Psoas muscle (tissue), 8 donors: ENCODE measurements around the gene MIPEP. TPM values are rescaled to one million over a fixed set of nuclear protein-coding genes. Genes with fewer than 3 reads are reported as not detected.

Experiments used
- ATAC-seq, 4 donors: fragments of 200-7000 bp; cut with Tn5 transposase; one replicate each; pipeline ENCODE4 v1.9.1; 2020; ENCODE audit warnings: moderate library complexity in 3 of 4, mild to moderate bottlenecking in 2 of 4
- DNase-seq, 2 donors: peaks; one replicate each; pipeline ENCODE4 v3.0.0-alpha.2; 2020
- H3K27ac ChIP-seq: fragments of 200-600 bp; one replicate; pipeline ENCODE4 v1.8.0; 2022
- H3K27me3 ChIP-seq, 3 donors: fragments of 200-600 bp in 1 of 3; one replicate each; pipeline versions ENCODE4 v1.6.1 to v1.8.0; 2013 to 2022; ENCODE audit warnings: low read length in 2 of 3, mild to moderate bottlenecking in 2 of 3, moderate library complexity in 1 of 3; ENCODE audit not compliant: insufficient read depth in 3 of 3
- H3K36me3 ChIP-seq, 2 donors: fragments of 200-600 bp in 1 of 2; one replicate each; pipeline versions ENCODE4 v1.6.1 to v1.8.0; 2013 to 2022; ENCODE audit warnings: low read depth in 1 of 2, mild to moderate bottlenecking in 1 of 2, moderate library complexity in 1 of 2; ENCODE audit not compliant: insufficient read depth in 1 of 2
- H3K4me1 ChIP-seq: fragments of 200-600 bp; one replicate; pipeline ENCODE4 v1.8.0; 2022
- H3K4me3 ChIP-seq: fragments of 200-600 bp; one replicate; pipeline ENCODE4 v1.8.0; 2022; ENCODE audit warnings: mild to moderate bottlenecking
- H3K9me3 ChIP-seq: fragments of 200-600 bp; one replicate; pipeline ENCODE4 v1.8.0; 2022
- WGBS, 3 donors: extraction: QIAGEN DNeasy Blood & Tissue Kit; methylation state at CpG; one replicate each; pipeline versions ENCODE4 v1.1.6 to v1.1.7; 2013; 5-methylcytosine and 5-hydroxymethylcytosine counted together
- intact Hi-C, 2 donors: fragments of 100-400 bp; cut with DNase I; formaldehyde crosslinking; loops; one replicate each; pipeline versions ENCODE4 v1.11.0 to v1.14.2; 2022
- polyA plus RNA-seq, 3 donors: library from polyadenylated mRNA; stranded (reverse); fragments of 200-250 nt; gene quantifications; one replicate each; pipeline ENCODE4 v1.2.3, GENCODE V29; 2013
- total RNA-seq, 4 donors: library from RNA; stranded (reverse); fragmentation: NEBNext Ultra II Directional in 2 of 4; extraction: Animal tissue kit (Norgen Biotek cat#: 25700) in 2 of 4; gene quantifications; one replicate each; pipeline versions ENCODE4 v1.2.1 to v1.2.4, GENCODE V29; 2021 to 2023
- TF ChIP-seq, protein P1 (sequence below): fragments of 200-600 bp; IDR thresholded peaks from one replicate; pipeline ENCODE4 v1.8.0; 2022; ENCODE audit warnings: antibody characterized with exemption
- donor health status: healthy with polysubstance abuse.
- donor health status: DM: no; HTN: no; CAD: no; lungs with moderate emphysema.
- donor health status: Bipolar disorder and iron deficiency.
- donor health status: healthy.
- donor health status: DM: yes; HTN: yes; CAD: no.
- donor health status: DM: no; HTN: no; CAD: no.
- donor health status: DM: no; HTN: no; CAD: no.
- donor health status: DM: yes; HTN: yes; CAD: no.

MIPEP gene
- total and polyA plus RNA-seq, 7 donors, result 13.3 to 28.2 (median 17.0) TPM

- TF ChIP-seq, protein P1, sequence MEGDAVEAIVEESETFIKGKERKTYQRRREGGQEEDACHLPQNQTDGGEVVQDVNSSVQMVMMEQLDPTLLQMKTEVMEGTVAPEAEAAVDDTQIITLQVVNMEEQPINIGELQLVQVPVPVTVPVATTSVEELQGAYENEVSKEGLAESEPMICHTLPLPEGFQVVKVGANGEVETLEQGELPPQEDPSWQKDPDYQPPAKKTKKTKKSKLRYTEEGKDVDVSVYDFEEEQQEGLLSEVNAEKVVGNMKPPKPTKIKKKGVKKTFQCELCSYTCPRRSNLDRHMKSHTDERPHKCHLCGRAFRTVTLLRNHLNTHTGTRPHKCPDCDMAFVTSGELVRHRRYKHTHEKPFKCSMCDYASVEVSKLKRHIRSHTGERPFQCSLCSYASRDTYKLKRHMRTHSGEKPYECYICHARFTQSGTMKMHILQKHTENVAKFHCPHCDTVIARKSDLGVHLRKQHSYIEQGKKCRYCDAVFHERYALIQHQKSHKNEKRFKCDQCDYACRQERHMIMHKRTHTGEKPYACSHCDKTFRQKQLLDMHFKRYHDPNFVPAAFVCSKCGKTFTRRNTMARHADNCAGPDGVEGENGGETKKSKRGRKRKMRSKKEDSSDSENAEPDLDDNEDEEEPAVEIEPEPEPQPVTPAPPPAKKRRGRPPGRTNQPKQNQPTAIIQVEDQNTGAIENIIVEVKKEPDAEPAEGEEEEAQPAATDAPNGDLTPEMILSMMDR, result peak; percentile 5
- Histone ChIP-seq H3K4me1 (peaks cover 6% of the 10 kb centered on the region), H3K36me3 (no peaks in the 10 kb centered on the region), H3K27me3 (no peaks in the 10 kb centered on the region), H3K27ac (no peak overlapping the region), H3K9me3 (no peaks in the 10 kb centered on the region), H3K4me3 (no peak overlapping the region)
- intact Hi-C loops, result loop anchor here in 1 of 2 donors (10.0 kb wide), 1 partner anchor 243 kb away; no protein-coding TSS in a partner anchor
- WGBS, 3 donors, result 90 to 96% (median 94%) methylated on average over 3 of the region's 3 CpGs
- DNase-seq, result no peak
- ATAC-seq, result no peak
Measured at GRCh38 chr13:23707674-23708073, 181.5 kb downstream of the MIPEP start.

DNA sequence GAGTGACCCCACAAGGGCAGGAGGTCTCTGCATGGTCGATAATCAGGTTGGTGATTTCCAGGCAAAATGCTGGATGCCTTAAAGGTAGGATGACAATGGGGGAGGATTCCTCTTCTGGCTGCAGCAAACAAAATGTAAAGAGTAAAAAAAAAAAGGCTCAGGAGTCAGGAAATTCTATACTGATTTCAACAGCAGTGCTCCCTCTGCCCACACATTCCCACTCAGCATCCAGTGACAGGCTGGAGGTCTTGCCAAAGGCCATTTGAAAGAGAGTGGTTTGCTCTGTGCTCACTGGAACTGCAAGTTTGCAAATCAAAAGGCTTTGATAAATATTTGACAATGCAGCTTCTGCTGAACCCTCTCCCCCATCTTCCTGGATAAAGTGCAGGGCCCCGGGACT is 183.6 kb downstream of the MIPEP start:
- 79 to 88% (median 84%) methylated on average over 2 of the region's 2 CpGs for WGBS, 3 donors

DNA sequence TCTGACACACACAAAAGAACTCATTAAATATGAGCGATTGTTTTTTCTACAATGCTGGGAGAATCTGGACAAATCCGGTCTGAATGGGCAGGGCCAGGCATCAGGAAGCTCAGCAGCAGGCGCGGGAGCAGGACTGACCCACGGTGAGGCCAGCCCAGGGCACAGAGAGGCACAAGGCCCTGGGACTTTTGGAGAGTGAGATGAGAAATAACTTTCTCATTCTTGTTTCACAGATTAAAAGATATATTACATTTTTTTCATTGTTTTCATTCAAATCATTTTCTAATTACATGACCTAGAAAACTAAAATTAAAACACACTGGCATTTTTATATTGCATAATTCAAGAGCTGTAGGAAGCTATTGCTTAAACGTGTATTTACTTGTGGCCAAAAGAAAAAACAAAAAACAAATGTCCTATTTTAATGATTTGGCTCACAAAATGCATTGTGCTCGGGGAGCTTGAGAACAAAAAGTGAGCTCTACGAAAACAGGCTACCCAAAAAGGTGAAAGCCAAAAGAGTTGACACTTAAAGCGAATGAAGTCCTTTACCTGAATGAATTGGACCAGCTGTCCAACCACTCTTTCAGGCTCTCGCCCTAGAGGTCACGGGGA is 185.8 kb downstream of the MIPEP start:
- H3K9me3 ChIP-seq, result no peaks in the 10 kb centered on the region
- DNase-seq (no peak), ATAC-seq (no peak)
- 66 to 71% (median 68%) methylated on average over 11 of the region's 11 CpGs for WGBS, 3 donors
- no peaks in the 10 kb centered on the region for H3K36me3 ChIP-seq
- no peaks in the 10 kb centered on the region for H3K27me3 ChIP-seq
- no peak overlapping the region for H3K27ac ChIP-seq
- TF ChIP-seq, protein P1, result no peak
- no peak overlapping the region for H3K4me3 ChIP-seq
- H3K4me1 ChIP-seq, result no peaks in the 10 kb centered on the region
- intact Hi-C loops, result loop anchor here in 1 of 2 donors (10.0 kb wide), 1 partner anchor 239 kb away; no protein-coding TSS in a partner anchor

More for the DNA sequence above, 183.6 kb downstream of the MIPEP start:
- H3K36me3 ChIP-seq, result no peaks in the 10 kb centered on the region
- intact Hi-C loops, result loop anchor here in 1 of 2 donors (10.0 kb wide), 1 partner anchor 241 kb away; no protein-coding TSS in a partner anchor
- no peaks in the 10 kb centered on the region for H3K27me3 ChIP-seq
- TF ChIP-seq, protein P1, result no peak
- no peak for DNase-seq
- no peak overlapping the region for H3K27ac ChIP-seq
- no peaks in the 10 kb centered on the region for H3K9me3 ChIP-seq
- no peak overlapping the region for H3K4me3 ChIP-seq
- peaks cover 6% of the 10 kb centered on the region for H3K4me1 ChIP-seq
- no peak for ATAC-seq

GRCh38 chr13:23701636-23702035 is 187.6 kb downstream of the MIPEP start:
- no peak overlapping the region for H3K27ac ChIP-seq

More at GRCh38 chr13:23701636-23702035, 187.6 kb downstream of the MIPEP start:
- Histone ChIP-seq H3K4me3 (no peak overlapping the region), H3K9me3 (no peaks in the 10 kb centered on the region), H3K27me3 (no peaks in the 10 kb centered on the region), H3K36me3 (no peaks in the 10 kb centered on the region), H3K4me1 (no peaks in the 10 kb centered on the region)
- WGBS, 3 donors, result 39 to 52% (median 42%) methylated on average over 12 of the region's 12 CpGs
- TF ChIP-seq, protein P1, result no peak
- DNase-seq (peak; percentile 92 to 94), ATAC-seq (peak; percentile 81 to 94 (median 90))
- intact Hi-C loops, result loop anchor here in 1 of 2 donors (10.0 kb wide), 1 partner anchor 237 kb away; no protein-coding TSS in a partner anchor
